GM18511 (cell line): ENCODE measurements around the gene ARHGAP32.

Experiments
- ATAC-seq: cut with Tn5 transposase; IDR thresholded peaks from one replicate; pipeline ENCODE4 v1.9.1; 2021; ENCODE audit warnings: mild to moderate bottlenecking, moderate library complexity; ENCODE audit not compliant: unreplicated experiment

ARHGAP32 gene

GRCh38 chr11:129192150-129192549, at the start of gene ARHGAP32:
Gene ARHGAP32 (minus strand): TSS chr11:129192325. CDS start chr11:129192198, 127 bp downstream.
- no peak for ATAC-seq

GRCh38 chr11:129239207-129239606, 47.1 kb upstream of the ARHGAP32 start:
- no peak for ATAC-seq

- no peak for ATAC-seq
Observed at GRCh38 chr11:129237880-129238638, 45.9 kb upstream of the ARHGAP32 start.

GRCh38 chr11:129237456-129237855, 45.3 kb upstream of the ARHGAP32 start:
- no peak for ATAC-seq

- no peak for ATAC-seq
Observed at GRCh38 chr11:129236850-129237249, 44.7 kb upstream of the ARHGAP32 start.

GRCh38 chr11:129234978-129235377, 42.9 kb upstream of the ARHGAP32 start:
- no peak for ATAC-seq

- no peak for ATAC-seq
Observed at GRCh38 chr11:129230006-129230405, 37.9 kb upstream of the ARHGAP32 start.

- ATAC-seq = no peak
Observed at GRCh38 chr11:129226207-129226798, 34.2 kb upstream of the ARHGAP32 start.

GRCh38 chr11:129225190-129225589, 33.1 kb upstream of the ARHGAP32 start:
- ATAC-seq = no peak

- no peak for ATAC-seq
Observed at GRCh38 chr11:129224538-129224937, 32.4 kb upstream of the ARHGAP32 start.

- ATAC-seq = no peak
Observed at GRCh38 chr11:129223701-129224149, 31.6 kb upstream of the ARHGAP32 start.

GRCh38 chr11:129223260-129223659, 31.1 kb upstream of the ARHGAP32 start:
- ATAC-seq = no peak

- no peak for ATAC-seq
Observed at GRCh38 chr11:129222158-129222557, 30.0 kb upstream of the ARHGAP32 start.

GRCh38 chr11:129215506-129216245, 23.6 kb upstream of the ARHGAP32 start:
- ATAC-seq = no peak

GRCh38 chr11:129214710-129215295, 22.7 kb upstream of the ARHGAP32 start:
- ATAC-seq = no peak

GRCh38 chr11:129213261-129213660, 21.1 kb upstream of the ARHGAP32 start:
- ATAC-seq = no peak

- no peak for ATAC-seq
Observed at GRCh38 chr11:129211397-129211796, 19.3 kb upstream of the ARHGAP32 start.

- no peak for ATAC-seq
Observed at GRCh38 chr11:129210831-129211181, 18.7 kb upstream of the ARHGAP32 start.

GRCh38 chr11:129209891-129210830, 18.0 kb upstream of the ARHGAP32 start:
- ATAC-seq = no peak

GRCh38 chr11:129208863-129209262, 16.7 kb upstream of the ARHGAP32 start:
- ATAC-seq = no peak
